Fibroblast of the aortic adventitia (primary cell): Measurements from ENCODE around the gene PGLYRP2. TPM values are rescaled to one million over a fixed set of nuclear protein-coding genes. Genes with fewer than 3 reads are reported as not detected.

Source experiments
- DNase-seq: peaks from one replicate; pipeline ENCODE4 v3.0.0-alpha.2; 2010; ENCODE audit warnings: low read depth
- H3K4me3 ChIP-seq: 2 replicates; pipeline ENCODE4 v1.5.1; 2011; ENCODE audit warnings: low read depth, mild to moderate bottlenecking, control low read depth, low read length, moderate library complexity
- CTCF ChIP-seq: IDR thresholded peaks from 2 replicates; pipeline ENCODE4 v1.5.1; 2011; ENCODE audit warnings: mild to moderate bottlenecking, low read length, control low read depth, inconsistent platforms; ENCODE audit not compliant: insufficient read depth
- total RNA-seq: library from RNA; depleted of rRNA; stranded (reverse); fragments of >200 nt; gene quantifications from 2 replicates; pipeline ENCODE4 v1.2.3, GENCODE V29; 2012; ENCODE audit warnings: low replicate concordance

Gene PGLYRP2
- total RNA-seq, 1 donor: not detected

GRCh38 chr19:15428956-15429824 lies 50.1 kb downstream of the PGLYRP2 start:
- no peak overlapping the region for H3K4me3 ChIP-seq
- DNase-seq: no peak
- TF ChIP-seq CTCF: no peak

- no peak overlapping the region for H3K4me3 ChIP-seq
- no peak for DNase-seq
- no peak for TF ChIP-seq CTCF
These were observed 51.3 kb downstream of the PGLYRP2 start for GRCh38 chr19:15427991-15428471.

- H3K4me3 ChIP-seq: no peak overlapping the region
- no peak for TF ChIP-seq CTCF
- no peak for DNase-seq
These were observed 52.0 kb downstream of the PGLYRP2 start for GRCh38 chr19:15427350-15427700.

GRCh38 chr19:15426485-15427349 lies 52.6 kb downstream of the PGLYRP2 start:
- TF ChIP-seq CTCF: no peak
- DNase-seq: no peak
- no peak overlapping the region for H3K4me3 ChIP-seq

DNA sequence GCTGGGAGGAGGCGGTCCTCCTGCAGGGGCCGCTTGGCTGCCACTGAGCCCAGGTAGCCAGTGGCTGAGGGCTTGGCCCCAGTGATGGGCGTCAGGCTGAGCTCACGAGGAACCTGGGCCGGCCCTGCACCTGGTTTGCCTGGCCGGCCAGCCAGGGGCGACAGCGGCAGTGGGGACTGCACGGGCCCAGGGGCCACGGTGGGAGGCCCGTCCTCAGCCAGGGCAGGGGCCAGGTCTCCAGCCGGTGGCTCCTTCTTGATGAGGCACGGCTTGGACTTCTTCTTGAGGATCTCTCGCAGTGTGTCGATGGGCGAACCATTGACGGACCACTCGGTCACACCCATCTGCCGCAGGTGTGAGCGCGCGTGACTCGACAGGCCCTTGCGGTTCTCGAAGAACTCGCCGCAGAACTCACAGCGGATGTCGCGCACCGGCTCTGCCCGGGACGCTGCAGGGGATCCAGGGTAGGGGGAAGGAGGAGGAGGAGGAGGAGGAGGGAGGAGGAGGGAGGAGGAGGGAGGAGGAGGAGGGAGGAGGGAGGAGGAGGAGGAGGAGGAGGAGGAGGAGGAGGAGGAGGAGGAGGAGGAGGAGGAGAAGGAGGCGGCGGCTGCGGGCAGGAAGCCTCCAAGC lies 53.9 kb downstream of the PGLYRP2 start:
- DNase-seq: no peak
- no peak overlapping the region for H3K4me3 ChIP-seq
- TF ChIP-seq CTCF: no peak

GRCh38 chr19:15424692-15425272 lies 54.5 kb downstream of the PGLYRP2 start:
- no peak overlapping the region for H3K4me3 ChIP-seq
- TF ChIP-seq CTCF: no peak
- DNase-seq: no peak
